HL-60 (cell line): Measurements from ENCODE around the gene PTPRN2.

Source experiments
- DNase-seq, 2 experiments: peaks; one replicate each; pipeline ENCODE4 v3.0.0-alpha.2; 2010 to 2020; ENCODE audit warnings: low read depth in 1 of 2, low spot score in 1 of 2
- H3K27ac ChIP-seq: fragments of 250-450 bp; sonication (Bioruptor Pico); replicated peaks from 2 replicates; pipeline ENCODE4 v1.5.1; 2020; ENCODE audit warnings: mild to moderate bottlenecking, moderate library complexity
- H3K27me3 ChIP-seq: fragments of 250-450 bp; sonication (Bioruptor Pico); 2 replicates; pipeline ENCODE4 v1.5.1; 2021; ENCODE audit warnings: mild to moderate bottlenecking, moderate library complexity; ENCODE audit not compliant: insufficient read depth, poor library complexity, severe bottlenecking
- H3K4me3 ChIP-seq: replicated peaks from 2 replicates; pipeline ENCODE4 v1.5.1; 2011; ENCODE audit warnings: mild to moderate bottlenecking, control low read depth, low read length; ENCODE audit not compliant: insufficient read depth
- GABPA ChIP-seq: IDR thresholded peaks from 2 replicates; pipeline ENCODE4 v1.6.1; 2012; ENCODE audit warnings: low read depth
- POLR2AphosphoS5 ChIP-seq: IDR thresholded peaks from 2 replicates; pipeline ENCODE4 v1.6.1; 2012; ENCODE audit warnings: low read depth
- SPI1 ChIP-seq: IDR thresholded peaks from 2 replicates; pipeline ENCODE4 v1.6.1; 2012; ENCODE audit warnings: low read depth, mild to moderate bottlenecking, borderline replicate concordance
- TF ChIP-seq, protein P1 (sequence below): IDR thresholded peaks from 2 replicates; pipeline ENCODE4 v1.6.1; 2012; ENCODE audit warnings: low read depth; ENCODE audit not compliant: insufficient replicate concordance
- TF ChIP-seq, protein P2 (sequence below): IDR thresholded peaks from one replicate; pipeline ENCODE4 v1.5.1; 2011; ENCODE audit warnings: low read length, control low read depth, inconsistent platforms; ENCODE audit not compliant: insufficient read depth

Gene PTPRN2

DNA sequence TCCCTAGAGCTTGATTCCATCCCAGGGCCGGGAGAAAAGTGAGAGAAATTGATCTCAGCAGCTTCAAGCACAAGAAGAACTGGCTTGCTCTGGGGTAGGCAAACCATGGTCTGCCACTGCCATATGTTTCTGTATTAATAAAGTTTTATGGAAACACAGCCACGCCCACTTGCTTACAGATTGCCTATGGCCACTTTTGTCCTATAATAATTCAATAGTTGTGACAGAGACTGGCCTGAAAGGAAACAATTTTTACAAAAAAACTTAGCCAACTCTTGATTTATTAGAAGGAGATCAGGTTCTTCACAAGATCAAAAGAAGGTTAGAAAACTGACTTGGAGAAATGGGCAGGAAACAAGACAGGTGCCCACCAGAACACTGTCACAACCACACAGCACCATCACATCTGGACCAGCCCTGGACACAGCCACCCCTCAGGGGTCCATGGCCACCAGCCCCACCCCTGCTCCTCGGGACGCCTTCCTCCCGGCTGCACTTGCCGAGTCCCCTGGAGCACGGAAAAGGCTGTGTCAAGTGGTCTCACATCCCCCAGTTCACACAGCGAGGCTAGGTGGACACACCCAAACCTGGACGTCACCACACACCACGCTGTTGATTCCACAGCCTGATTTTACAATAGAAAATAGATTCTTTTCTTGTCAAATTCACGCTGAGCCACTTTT is 85.4 kb downstream of the PTPRN2 start:
- TF ChIP-seq SPI1 (no peak), GABPA (no peak), POLR2AphosphoS5 (no peak)
- TF ChIP-seq, protein P1, sequence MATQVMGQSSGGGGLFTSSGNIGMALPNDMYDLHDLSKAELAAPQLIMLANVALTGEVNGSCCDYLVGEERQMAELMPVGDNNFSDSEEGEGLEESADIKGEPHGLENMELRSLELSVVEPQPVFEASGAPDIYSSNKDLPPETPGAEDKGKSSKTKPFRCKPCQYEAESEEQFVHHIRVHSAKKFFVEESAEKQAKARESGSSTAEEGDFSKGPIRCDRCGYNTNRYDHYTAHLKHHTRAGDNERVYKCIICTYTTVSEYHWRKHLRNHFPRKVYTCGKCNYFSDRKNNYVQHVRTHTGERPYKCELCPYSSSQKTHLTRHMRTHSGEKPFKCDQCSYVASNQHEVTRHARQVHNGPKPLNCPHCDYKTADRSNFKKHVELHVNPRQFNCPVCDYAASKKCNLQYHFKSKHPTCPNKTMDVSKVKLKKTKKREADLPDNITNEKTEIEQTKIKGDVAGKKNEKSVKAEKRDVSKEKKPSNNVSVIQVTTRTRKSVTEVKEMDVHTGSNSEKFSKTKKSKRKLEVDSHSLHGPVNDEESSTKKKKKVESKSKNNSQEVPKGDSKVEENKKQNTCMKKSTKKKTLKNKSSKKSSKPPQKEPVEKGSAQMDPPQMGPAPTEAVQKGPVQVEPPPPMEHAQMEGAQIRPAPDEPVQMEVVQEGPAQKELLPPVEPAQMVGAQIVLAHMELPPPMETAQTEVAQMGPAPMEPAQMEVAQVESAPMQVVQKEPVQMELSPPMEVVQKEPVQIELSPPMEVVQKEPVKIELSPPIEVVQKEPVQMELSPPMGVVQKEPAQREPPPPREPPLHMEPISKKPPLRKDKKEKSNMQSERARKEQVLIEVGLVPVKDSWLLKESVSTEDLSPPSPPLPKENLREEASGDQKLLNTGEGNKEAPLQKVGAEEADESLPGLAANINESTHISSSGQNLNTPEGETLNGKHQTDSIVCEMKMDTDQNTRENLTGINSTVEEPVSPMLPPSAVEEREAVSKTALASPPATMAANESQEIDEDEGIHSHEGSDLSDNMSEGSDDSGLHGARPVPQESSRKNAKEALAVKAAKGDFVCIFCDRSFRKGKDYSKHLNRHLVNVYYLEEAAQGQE = no peak
- TF ChIP-seq, protein P2, sequence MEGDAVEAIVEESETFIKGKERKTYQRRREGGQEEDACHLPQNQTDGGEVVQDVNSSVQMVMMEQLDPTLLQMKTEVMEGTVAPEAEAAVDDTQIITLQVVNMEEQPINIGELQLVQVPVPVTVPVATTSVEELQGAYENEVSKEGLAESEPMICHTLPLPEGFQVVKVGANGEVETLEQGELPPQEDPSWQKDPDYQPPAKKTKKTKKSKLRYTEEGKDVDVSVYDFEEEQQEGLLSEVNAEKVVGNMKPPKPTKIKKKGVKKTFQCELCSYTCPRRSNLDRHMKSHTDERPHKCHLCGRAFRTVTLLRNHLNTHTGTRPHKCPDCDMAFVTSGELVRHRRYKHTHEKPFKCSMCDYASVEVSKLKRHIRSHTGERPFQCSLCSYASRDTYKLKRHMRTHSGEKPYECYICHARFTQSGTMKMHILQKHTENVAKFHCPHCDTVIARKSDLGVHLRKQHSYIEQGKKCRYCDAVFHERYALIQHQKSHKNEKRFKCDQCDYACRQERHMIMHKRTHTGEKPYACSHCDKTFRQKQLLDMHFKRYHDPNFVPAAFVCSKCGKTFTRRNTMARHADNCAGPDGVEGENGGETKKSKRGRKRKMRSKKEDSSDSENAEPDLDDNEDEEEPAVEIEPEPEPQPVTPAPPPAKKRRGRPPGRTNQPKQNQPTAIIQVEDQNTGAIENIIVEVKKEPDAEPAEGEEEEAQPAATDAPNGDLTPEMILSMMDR = no peak
- Histone ChIP-seq H3K27me3 (no peaks in the 10 kb centered on the region), H3K4me3 (no peak overlapping the region), H3K27ac (no peak overlapping the region)
- no peak for DNase-seq

DNA sequence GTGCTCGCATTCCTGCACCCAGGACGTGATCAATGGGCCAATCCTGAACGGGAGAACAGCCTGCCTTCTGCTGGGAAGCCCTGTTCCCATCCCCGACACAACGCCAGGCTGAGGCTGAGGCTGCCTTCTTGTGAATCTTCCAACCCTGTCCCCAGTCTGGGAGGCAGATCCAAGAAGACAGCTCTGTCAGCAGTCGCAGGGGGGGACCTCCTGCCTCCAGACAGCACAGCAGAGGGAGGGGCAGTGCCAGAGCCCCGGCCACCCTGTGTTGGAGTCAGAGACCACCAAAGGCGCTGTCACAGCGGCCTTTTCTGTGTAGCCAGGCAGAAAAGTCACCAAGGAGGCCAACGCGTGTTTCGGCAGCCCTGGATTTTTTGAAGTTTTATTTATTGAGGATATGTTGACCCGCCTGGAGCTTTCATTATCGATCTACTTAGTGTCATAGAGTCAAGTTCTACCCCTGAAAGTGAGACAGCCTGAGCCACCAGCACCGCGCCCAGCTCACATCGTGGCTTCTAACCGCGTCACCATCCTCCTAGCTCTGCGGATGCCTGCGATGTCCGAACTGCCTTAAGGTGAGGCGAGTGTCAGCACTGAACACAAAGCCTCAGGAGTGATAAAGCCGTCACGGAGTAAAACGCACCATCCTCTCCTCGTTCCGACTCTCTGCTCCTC is 86.1 kb downstream of the PTPRN2 start:
- H3K27me3 ChIP-seq = no peaks in the 10 kb centered on the region

DNA sequence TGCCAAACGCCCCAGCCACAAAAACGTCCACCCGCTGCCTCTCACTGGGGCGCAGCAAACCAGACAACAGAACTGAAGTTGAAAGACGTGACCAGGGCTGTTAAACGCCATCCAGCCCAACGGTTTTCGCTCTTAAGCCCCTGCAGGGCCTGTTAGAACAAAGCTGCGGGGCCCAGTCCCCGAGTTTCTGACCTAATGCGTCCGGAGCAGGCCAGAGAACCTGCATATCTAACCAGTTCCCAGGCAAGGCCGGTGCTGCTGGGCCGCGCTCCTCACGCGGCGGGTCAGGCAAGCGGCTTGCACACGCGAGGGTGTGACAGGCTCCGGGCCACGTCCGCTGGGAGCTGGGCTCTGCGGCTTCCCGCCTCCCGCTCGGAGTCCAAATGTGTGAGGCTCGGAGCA is 87.0 kb downstream of the PTPRN2 start:
- Histone ChIP-seq H3K27me3 (no peaks in the 10 kb centered on the region), H3K4me3 (no peak overlapping the region), H3K27ac (no peak overlapping the region)
- TF ChIP-seq POLR2AphosphoS5 (no peak), SPI1 (no peak), GABPA (no peak)
- TF ChIP-seq, protein P2 = no peak
- TF ChIP-seq, protein P1 = no peak
- DNase-seq = no peak

More for the DNA sequence above, 86.1 kb downstream of the PTPRN2 start:
- no peak for DNase-seq
- Histone ChIP-seq H3K4me3 (no peak overlapping the region), H3K27ac (no peak overlapping the region)
- TF ChIP-seq, protein P2 = no peak
- TF ChIP-seq GABPA = no peak
